Upper lobe of right lung (tissue), 1 donor: Measurements from ENCODE around the gene TMEM37. TPM values are rescaled to one million over a fixed set of nuclear protein-coding genes. Genes with fewer than 3 reads are reported as not detected.

Experiments
- ATAC-seq: fragments of 200-7000 bp; cut with Tn5 transposase; one replicate; pipeline ENCODE4 v1.9.1; 2020; ENCODE audit warnings: mild to moderate bottlenecking, moderate library complexity
- DNase-seq: peaks from one replicate; pipeline ENCODE4 v3.0.0-alpha.2; 2020
- H3K27ac ChIP-seq: fragments of 200-600 bp; one replicate; pipeline ENCODE4 v1.8.0; 2022
- H3K27me3 ChIP-seq: fragments of 200-600 bp; one replicate; pipeline ENCODE4 v1.8.0; 2022; ENCODE audit warnings: mild to moderate bottlenecking
- H3K36me3 ChIP-seq: fragments of 200-600 bp; one replicate; pipeline ENCODE4 v1.8.0; 2022
- H3K4me1 ChIP-seq: fragments of 200-600 bp; one replicate; pipeline ENCODE4 v1.8.0; 2022
- H3K4me3 ChIP-seq: fragments of 200-600 bp; one replicate; pipeline ENCODE4 v1.8.0; 2022; ENCODE audit warnings: mild to moderate bottlenecking
- H3K9me3 ChIP-seq: fragments of 200-600 bp; one replicate; pipeline ENCODE4 v1.8.0; 2022
- CTCF ChIP-seq: fragments of 200-600 bp; IDR thresholded peaks from one replicate; pipeline ENCODE4 v1.8.0; 2022; ENCODE audit warnings: antibody characterized with exemption
- intact Hi-C: fragments of 100-400 bp; cut with DNase I; formaldehyde crosslinking; loops from one replicate; pipeline ENCODE4 v1.11.0; 2022
- total RNA-seq: library from RNA; stranded (reverse); fragmentation: NEBNext Ultra II Directional; extraction: Animal tissue kit (Norgen Biotek cat#: 25700); gene quantifications from one replicate; pipeline ENCODE4 v1.2.1, GENCODE V29; 2021
- donor health status: DM: no; HTN: yes; CAD: no; lungs with severe emphysema.

The TMEM37 gene
- total RNA-seq, 1 donor from 2014 or later = 23.8 TPM

DNA sequence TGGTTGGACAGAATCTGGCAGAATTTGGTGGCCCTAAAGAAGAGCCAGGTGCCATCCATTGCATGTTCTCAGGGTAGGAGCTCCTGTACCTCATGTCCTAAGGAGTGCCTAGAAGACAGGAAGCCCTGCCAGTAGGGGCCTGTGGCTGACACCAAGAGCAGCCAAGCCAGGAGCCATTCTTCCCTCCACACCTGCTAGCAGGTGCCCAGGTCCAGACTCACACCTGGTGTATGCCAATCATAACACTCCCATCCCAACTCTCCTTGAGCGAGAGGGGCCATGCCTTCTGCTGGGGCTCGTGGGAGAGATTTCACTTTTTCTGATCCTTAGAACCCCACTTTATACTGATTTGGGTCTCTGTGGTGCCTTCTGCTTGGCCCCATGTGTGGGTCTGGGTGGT is 26.5 kb upstream of the TMEM37 start:
- no peak for TF ChIP-seq CTCF
- H3K36me3 ChIP-seq = no peaks in the 10 kb centered on the region
- no peaks in the 10 kb centered on the region for H3K27me3 ChIP-seq
- DNase-seq (no peak), ATAC-seq (no peak)
- intact Hi-C loops = loop anchor here (5.0 kb wide), 1 partner anchor 72 kb away; no protein-coding TSS in a partner anchor
- H3K27ac ChIP-seq = no peak overlapping the region
- peaks cover 6% of the 10 kb centered on the region for H3K4me1 ChIP-seq
- H3K4me3 ChIP-seq = no peak overlapping the region
- H3K9me3 ChIP-seq = no peaks in the 10 kb centered on the region

DNA sequence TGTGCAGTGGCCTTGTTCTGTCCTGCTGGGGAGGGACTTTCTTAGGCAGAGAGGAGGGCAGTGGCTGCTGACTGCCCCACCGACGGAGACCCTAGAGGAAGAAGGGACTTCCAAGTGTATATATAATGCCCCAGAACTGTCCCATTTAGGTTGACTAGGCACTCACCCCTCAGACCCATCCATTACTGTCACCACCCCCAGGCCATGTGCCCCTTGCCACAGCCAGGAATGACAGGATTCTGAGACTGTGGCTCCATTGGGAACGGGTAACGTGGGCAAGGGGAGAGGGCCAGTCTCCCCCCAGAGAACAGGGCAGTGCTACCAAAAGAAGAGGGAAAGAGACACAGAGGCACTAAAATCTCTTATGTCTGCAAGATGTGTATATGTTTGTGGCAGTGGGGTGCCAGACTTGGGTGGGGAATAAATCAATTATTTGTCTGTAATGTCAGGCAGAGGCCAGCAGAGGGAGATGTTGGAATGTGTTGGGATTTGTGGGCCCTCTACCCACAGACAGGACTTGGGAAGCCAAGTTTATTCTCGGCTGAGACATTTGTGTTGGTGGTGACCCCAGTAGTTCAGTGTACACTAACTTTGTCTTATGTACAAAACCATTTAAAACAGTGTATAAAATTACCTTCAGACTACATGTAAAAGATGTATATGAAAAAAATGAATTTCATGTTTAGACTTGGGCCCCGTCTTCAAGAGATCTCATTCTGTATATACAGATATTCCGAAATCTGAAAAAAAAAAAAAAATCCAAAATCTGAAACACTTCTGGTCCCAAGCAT is 24.0 kb upstream of the TMEM37 start:
- peak; percentile 84 for TF ChIP-seq CTCF
- DNase-seq = no peak
- H3K4me1 ChIP-seq = peaks cover 6% of the 10 kb centered on the region
- intact Hi-C loops = loop anchor here (5.0 kb wide), 1 partner anchor 70 kb away; no protein-coding TSS in a partner anchor
- peak; percentile 91 for ATAC-seq
- H3K36me3 ChIP-seq = no peaks in the 10 kb centered on the region
- H3K27ac ChIP-seq = no peak overlapping the region
- no peaks in the 10 kb centered on the region for H3K9me3 ChIP-seq
- no peak overlapping the region for H3K4me3 ChIP-seq
- H3K27me3 ChIP-seq = no peaks in the 10 kb centered on the region

DNA sequence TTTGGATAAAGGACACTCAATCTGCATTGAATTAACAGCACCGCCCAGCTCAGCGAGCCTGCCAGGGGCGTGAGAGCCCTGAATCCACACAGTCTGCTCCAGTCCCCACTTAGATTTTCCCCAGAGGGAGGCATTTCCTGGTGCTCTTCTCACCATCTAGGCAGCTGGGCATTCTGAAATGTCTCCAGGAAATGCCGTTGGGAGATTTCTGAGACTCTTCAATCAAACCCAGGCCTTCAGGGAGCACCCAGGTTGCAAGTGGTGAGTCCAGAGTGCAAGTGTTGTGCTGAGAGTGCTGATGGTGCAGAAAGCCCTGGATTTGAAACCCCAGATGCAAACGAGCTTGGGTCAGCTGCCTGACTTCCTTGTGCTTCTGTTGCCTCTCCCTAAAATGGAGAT is 23.4 kb upstream of the TMEM37 start:
- H3K36me3 ChIP-seq = no peaks in the 10 kb centered on the region
- no peak for TF ChIP-seq CTCF
- DNase-seq (no peak), ATAC-seq (peak; percentile 61)
- no peak overlapping the region for H3K27ac ChIP-seq
- intact Hi-C loops = loop anchor here (5.0 kb wide), 1 partner anchor 69 kb away; no protein-coding TSS in a partner anchor
- H3K4me1 ChIP-seq = peaks cover 6% of the 10 kb centered on the region
- H3K9me3 ChIP-seq = no peaks in the 10 kb centered on the region
- no peaks in the 10 kb centered on the region for H3K27me3 ChIP-seq
- H3K4me3 ChIP-seq = no peak overlapping the region

- intact Hi-C loops = loop anchor here (5.0 kb wide), 1 partner anchor 68 kb away; no protein-coding TSS in a partner anchor
- no peaks in the 10 kb centered on the region for H3K9me3 ChIP-seq
- no peak for TF ChIP-seq CTCF
- H3K36me3 ChIP-seq = no peaks in the 10 kb centered on the region
- no peak for DNase-seq
- no peak overlapping the region for H3K27ac ChIP-seq
- no peaks in the 10 kb centered on the region for H3K27me3 ChIP-seq
- ATAC-seq = no peak
- H3K4me3 ChIP-seq = no peak overlapping the region
- peaks cover 6% of the 10 kb centered on the region for H3K4me1 ChIP-seq
These were observed 22.1 kb upstream of the TMEM37 start for GRCh38 chr2:119409506-119409905.

DNA sequence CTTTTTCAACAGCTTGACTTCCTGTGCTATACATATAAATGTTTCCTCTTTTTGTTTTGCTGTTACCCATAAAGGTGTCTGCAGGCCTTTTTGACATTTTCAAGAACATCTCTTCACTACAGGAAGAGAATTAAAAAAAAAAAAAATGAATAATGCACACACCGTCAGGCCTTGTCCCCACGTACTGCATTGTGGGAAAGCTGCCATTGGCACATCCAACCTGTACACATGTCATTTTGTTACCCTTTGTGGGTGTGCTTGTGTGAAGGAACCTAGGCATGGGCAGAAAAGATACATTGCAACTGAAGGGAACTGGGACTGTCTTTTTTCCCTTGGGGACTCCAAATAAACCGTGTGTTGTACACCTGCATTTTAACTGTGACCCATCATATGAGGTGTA is 16.8 kb upstream of the TMEM37 start:
- Histone ChIP-seq H3K36me3 (no peaks in the 10 kb centered on the region), H3K9me3 (no peaks in the 10 kb centered on the region), H3K4me3 (no peak overlapping the region), H3K27ac (no peak overlapping the region), H3K27me3 (no peaks in the 10 kb centered on the region), H3K4me1 (no peaks in the 10 kb centered on the region)
- DNase-seq (no peak), ATAC-seq (no peak)
- TF ChIP-seq CTCF = no peak
- intact Hi-C loops = no loop called here
